Fibroblast of the aortic adventitia (primary cell): ENCODE measurements around the gene NRXN3. TPM values are rescaled to one million over a fixed set of nuclear protein-coding genes. Genes with fewer than 3 reads are reported as not detected.

Experiments used
- DNase-seq: peaks from one replicate; pipeline ENCODE4 v3.0.0-alpha.2; 2010; ENCODE audit warnings: low read depth
- H3K4me3 ChIP-seq: 2 replicates; pipeline ENCODE4 v1.5.1; 2011; ENCODE audit warnings: low read depth, mild to moderate bottlenecking, control low read depth, low read length, moderate library complexity
- CTCF ChIP-seq: IDR thresholded peaks from 2 replicates; pipeline ENCODE4 v1.5.1; 2011; ENCODE audit warnings: mild to moderate bottlenecking, low read length, control low read depth, inconsistent platforms; ENCODE audit not compliant: insufficient read depth
- total RNA-seq: library from RNA; depleted of rRNA; stranded (reverse); fragments of >200 nt; gene quantifications from 2 replicates; pipeline ENCODE4 v1.2.3, GENCODE V29; 2012; ENCODE audit warnings: low replicate concordance

NRXN3 gene
- total RNA-seq, 1 donor, result 0.18 TPM

- no peak for TF ChIP-seq CTCF
- no peak overlapping the region for H3K4me3 ChIP-seq
- DNase-seq, result no peak
Observed at GRCh38 chr14:79781882-79782281, 1611.7 kb downstream of the NRXN3 start.

GRCh38 chr14:79783041-79783440 lies 1612.9 kb downstream of the NRXN3 start:
- no peak for TF ChIP-seq CTCF
- no peak overlapping the region for H3K4me3 ChIP-seq
- DNase-seq, result no peak

- no peak for TF ChIP-seq CTCF
- no peak overlapping the region for H3K4me3 ChIP-seq
- DNase-seq, result no peak
Observed at GRCh38 chr14:79786522-79786921, 1616.3 kb downstream of the NRXN3 start.

GRCh38 chr14:79788346-79788745 lies 1618.2 kb downstream of the NRXN3 start:
- H3K4me3 ChIP-seq, result no peak overlapping the region
- no peak for TF ChIP-seq CTCF
- no peak for DNase-seq

GRCh38 chr14:79791055-79791732 lies 1621.0 kb downstream of the NRXN3 start:
- no peak for TF ChIP-seq CTCF
- H3K4me3 ChIP-seq, result no peak overlapping the region
- no peak for DNase-seq

- no peak for DNase-seq
- no peak overlapping the region for H3K4me3 ChIP-seq
- no peak for TF ChIP-seq CTCF
Observed at GRCh38 chr14:79802093-79802492, 1631.9 kb downstream of the NRXN3 start.

- H3K4me3 ChIP-seq, result no peak overlapping the region
- no peak for TF ChIP-seq CTCF
- DNase-seq, result no peak
Observed at GRCh38 chr14:79805636-79806035, 1635.5 kb downstream of the NRXN3 start.
